Activated CD8-positive, alpha-beta T cell treated with anti-CD3 and anti-CD28 coated beads for 36 hours (primary cell): Measurements from ENCODE around the gene DNAJB11. TPM values are rescaled to one million over a fixed set of nuclear protein-coding genes. Genes with fewer than 3 reads are reported as not detected.

Source experiments
- ATAC-seq: fragments of 200-7000 bp; cut with Tn5 transposase; one replicate; pipeline ENCODE4 v1.10.0; 2021; ENCODE audit warnings: mild to moderate bottlenecking, moderate library complexity
- CTCF ChIA-PET: fragments of 350-600 bp; sonication (Branson Sonifier 250); formaldehyde crosslinking; loops from one replicate; lab custom pipeline; 2021; ENCODE audit warnings: antibody characterized with exemption; lab: Charles Lee
- POLR2A ChIA-PET: fragments of 350-600 bp; sonication (Branson Sonifier 250); formaldehyde crosslinking; loops from one replicate; lab custom pipeline; 2021; ENCODE audit warnings: antibody characterized with exemption; lab: Charles Lee
- DNase-seq: peaks from one replicate; pipeline ENCODE4 v3.0.0-alpha.2; 2020
- H3K27ac Mint-ChIP-seq: one replicate; pipeline ENCODE4 v1.8.0; 2021; ENCODE audit warnings: mild to moderate bottlenecking, mixed read lengths
- H3K27me3 Mint-ChIP-seq: one replicate; pipeline ENCODE4 v1.8.0; 2021; ENCODE audit warnings: mixed read lengths
- H3K36me3 Mint-ChIP-seq: one replicate; pipeline ENCODE4 v1.8.0; 2021; ENCODE audit warnings: low read depth, mixed read lengths
- H3K4me1 Mint-ChIP-seq: one replicate; pipeline ENCODE4 v1.8.0; 2021; ENCODE audit warnings: low read depth, mixed read lengths
- H3K4me3 Mint-ChIP-seq: one replicate; pipeline ENCODE4 v1.8.0; 2021; ENCODE audit warnings: mild to moderate bottlenecking, moderate library complexity, mixed read lengths
- H3K9me3 Mint-ChIP-seq: one replicate; pipeline ENCODE4 v1.8.0; 2021; ENCODE audit warnings: mixed read lengths
- CTCF ChIP-seq: fragments of 200-600 bp; IDR thresholded peaks from one replicate; pipeline ENCODE4 v1.8.0; 2022; ENCODE audit warnings: antibody characterized with exemption, mild to moderate bottlenecking
- intact Hi-C: fragments of 100-400 bp; cut with micrococcal nuclease; formaldehyde crosslinking; loops from one replicate; pipeline ENCODE4 v1.10.0; 2022
- total RNA-seq, 2 experiments: library from RNA; stranded (reverse); gene quantifications; one replicate each; pipeline ENCODE4 v1.2.3, GENCODE V29; 2021

DNAJB11 gene
- total RNA-seq, 2 experiments from 2014 or later: 30.0 to 31.5 TPM

- Mint-ChIP-seq H3K4me3 (no peak within 1 kb of the TSS), H3K27ac (no peak within 1 kb of the TSS), H3K27me3 (peaks cover 23% of the 10 kb centered on the region), H3K9me3 (no peaks in the 10 kb centered on the region), H3K4me1 (peaks cover 22% of the 10 kb centered on the region), H3K36me3 (no peaks in the 10 kb centered on the region)
- ChIA-PET CTCF (interaction anchor here (0.6 to 6.3 kb wide), 12 partner anchors 16 to 669 kb away, joined by 3 to 185 read pairs (median 42); partner anchors contain the start of genes DNAJB11, FETUB and TBCCD1), POLR2A (interaction anchor here (7.2 kb wide), 1 partner anchor 171 kb away, joined by 65 read pairs; the partner anchor contains the start of gene EIF4A2)
- intact Hi-C loops: no loop called here
- TF ChIP-seq CTCF: no peak
- DNase-seq: no peak
- no peak for ATAC-seq
Measured at GRCh38 chr3:186612721-186613636, 42.5 kb downstream of the DNAJB11 start, which contains the start of gene AHSG. TSS of gene AHSG (plus strand) at chr3:186613060. CDS start at chr3:186613142, 82 bp downstream.

GRCh38 chr3:186613637-186614265 is 43.2 kb downstream of the DNAJB11 start:
- DNase-seq (no peak), ATAC-seq (no peak)
- no peaks in the 10 kb centered on the region for H3K36me3 Mint-ChIP-seq
- H3K4me1 Mint-ChIP-seq: peaks cover 22% of the 10 kb centered on the region
- POLR2A ChIA-PET: interaction anchor here (1.0 to 7.2 kb wide), 2 partner anchors 122 to 170 kb away, joined by 3 to 65 read pairs; partner anchors contain the start of gene EIF4A2
- TF ChIP-seq CTCF: no peak
- H3K9me3 Mint-ChIP-seq: no peaks in the 10 kb centered on the region
- CTCF ChIA-PET: interaction anchor here (0.7 to 6.3 kb wide), 28 partner anchors 11 to 670 kb away, joined by 3 to 185 read pairs (median 6); partner anchors contain the start of genes DNAJB11, EIF4A2, FETUB and TBCCD1
- peaks cover 31% of the 10 kb centered on the region for H3K27me3 Mint-ChIP-seq
- intact Hi-C loops: no loop called here
- H3K4me3 Mint-ChIP-seq: no peak overlapping the region
- H3K27ac Mint-ChIP-seq: no peak overlapping the region

- CTCF ChIA-PET: interaction anchor here (0.6 to 6.3 kb wide), 59 partner anchors 11 to 936 kb away, joined by 3 to 185 read pairs (median 4); partner anchors contain the start of genes DNAJB11, EIF4A2, FETUB and RFC4
- no peak for DNase-seq
- TF ChIP-seq CTCF: no peak
- Mint-ChIP-seq H3K36me3 (no peaks in the 10 kb centered on the region), H3K4me3 (peak overlapping the region; percentile 7), H3K9me3 (no peaks in the 10 kb centered on the region), H3K4me1 (peaks cover 22% of the 10 kb centered on the region), H3K27ac (no peak overlapping the region), H3K27me3 (peaks cover 32% of the 10 kb centered on the region)
- POLR2A ChIA-PET: interaction anchor here (0.7 to 7.2 kb wide), 6 partner anchors 10 to 211 kb away, joined by 3 to 65 read pairs (median 3); partner anchors contain the start of gene EIF4A2
- ATAC-seq: no peak
- intact Hi-C loops: no loop called here
Measured at GRCh38 chr3:186614266-186614596, 43.7 kb downstream of the DNAJB11 start.

GRCh38 chr3:186614597-186615483 is 44.3 kb downstream of the DNAJB11 start:
- Mint-ChIP-seq H3K27me3 (peaks cover 32% of the 10 kb centered on the region), H3K9me3 (no peaks in the 10 kb centered on the region), H3K36me3 (no peaks in the 10 kb centered on the region), H3K27ac (no peak overlapping the region), H3K4me3 (peak overlapping the region; percentile 7), H3K4me1 (peaks cover 22% of the 10 kb centered on the region)
- peak; percentile 97 for TF ChIP-seq CTCF
- peak; percentile 65 for ATAC-seq
- DNase-seq: peak; percentile 84
- POLR2A ChIA-PET: interaction anchor here (0.6 to 7.2 kb wide), 7 partner anchors 10 to 210 kb away, joined by 3 to 65 read pairs (median 3); partner anchors contain the start of genes EIF4A2 and RFC4
- intact Hi-C loops: loop anchor here (5.0 kb wide), 1 partner anchor 207 kb away; no protein-coding TSS in a partner anchor
- CTCF ChIA-PET: interaction anchor here (0.6 to 6.3 kb wide), 65 partner anchors 10 to 937 kb away, joined by 3 to 185 read pairs (median 4); partner anchors contain the start of genes DNAJB11, EIF4A2, FETUB and RFC4
